GM20431 (cell line): Measurements from ENCODE around the gene SETD5.
"Not testable (repeated sequence)": the region's sequence is repeated elsewhere in the genome, so short reads cannot be mapped to it uniquely, and the experiment has no call there.

Experiments
- in situ Hi-C: fragments of 300-500 bp; cut with MseI, MboI; formaldehyde crosslinking; loops from one replicate; pipeline ENCODE4 v1.15.0; 2020; ENCODE audit warnings: low sequenced_read_pairs; ENCODE audit not compliant: unreplicated experiment

The SETD5 gene

GRCh38 chr3:9450126-9450525 is 52.7 kb downstream of the SETD5 start:
- in situ Hi-C loops = no loop called here

- in situ Hi-C loops = no loop called here
Measured at GRCh38 chr3:9450991-9451390, 53.6 kb downstream of the SETD5 start.

GRCh38 chr3:9452417-9452816 is 55.0 kb downstream of the SETD5 start:
- in situ Hi-C loops = no loop called here

- in situ Hi-C loops = no loop called here
Measured at GRCh38 chr3:9455596-9456131, 58.2 kb downstream of the SETD5 start.

- in situ Hi-C loops = no loop called here
Measured at GRCh38 chr3:9467451-9467850, 70.0 kb downstream of the SETD5 start.

GRCh38 chr3:9468460-9468859 is 71.0 kb downstream of the SETD5 start:
- in situ Hi-C loops = no loop called here

- in situ Hi-C loops = no loop called here
Measured at GRCh38 chr3:9469986-9470385, 72.6 kb downstream of the SETD5 start.

- in situ Hi-C loops = no loop called here
Measured at GRCh38 chr3:9473496-9474065, 76.2 kb downstream of the SETD5 start.

- in situ Hi-C loops = no loop called here
Measured at GRCh38 chr3:9474482-9474881, 77.1 kb downstream of the SETD5 start.

- in situ Hi-C loops = no loop called here
Measured at GRCh38 chr3:9476935-9477334, 79.5 kb downstream of the SETD5 start.

- in situ Hi-C loops = no loop called here
Measured at GRCh38 chr3:9480265-9480664, 82.8 kb downstream of the SETD5 start.

- in situ Hi-C loops = no loop called here
Measured at GRCh38 chr3:9485248-9485647, 87.8 kb downstream of the SETD5 start.

GRCh38 chr3:9491506-9491905 is 94.1 kb downstream of the SETD5 start:
- in situ Hi-C loops = no loop called here

- in situ Hi-C loops = not testable (repeated sequence)
Measured at GRCh38 chr3:9494036-9494435, 96.6 kb downstream of the SETD5 start.

GRCh38 chr3:9496893-9497292 is 99.5 kb downstream of the SETD5 start:
- in situ Hi-C loops = no loop called here

GRCh38 chr3:9497821-9498565 is 100.6 kb downstream of the SETD5 start:
- in situ Hi-C loops = no loop called here

GRCh38 chr3:9498781-9499180 is 101.4 kb downstream of the SETD5 start:
- in situ Hi-C loops = no loop called here

- in situ Hi-C loops = no loop called here
Measured at GRCh38 chr3:9499455-9500107, 102.2 kb downstream of the SETD5 start.

- in situ Hi-C loops = no loop called here
Measured at GRCh38 chr3:9500108-9501050, 103.0 kb downstream of the SETD5 start.

- in situ Hi-C loops = no loop called here
Measured at GRCh38 chr3:9501226-9501625, 103.8 kb downstream of the SETD5 start.
